ENCODE measurements around the gene OGG1.

- TF ChIP-seq POLR2AphosphoS5 (IDR thresholded peaks at IDR 0.05): no peak
- no peak for TF ChIP-seq POLR2A (IDR thresholded peaks at IDR 0.05)
- TF ChIP-seq CTCF (IDR thresholded peaks at IDR 0.05): no peak
- TF ChIP-seq EP300 (IDR thresholded peaks at IDR 0.05): no peak
These were observed 36.5 kb downstream of the OGG1 start for GRCh38 chr3:9786209-9786739.
